Measurements from ENCODE around the gene COX6A2. TPM values are rescaled to one million over a fixed set of nuclear protein-coding genes. Genes with fewer than 3 reads are reported as not detected.

The COX6A2 gene
- not detected in 2 replicates for total RNA-seq

GRCh38 chr16:31428279-31428597, at the start of gene COX6A2:
TSS of gene COX6A2 (minus strand) at chr16:31428360. CDS start at chr16:31428325, 35 bp downstream.

GRCh38 chr16:31471875-31472708, 43.9 kb upstream of the COX6A2 start, which contains the start of gene TGFB1I1:
TSS of gene TGFB1I1 (plus strand) at chr16:31472152. CDS start at chr16:31472189, 37 bp downstream.

DNA sequence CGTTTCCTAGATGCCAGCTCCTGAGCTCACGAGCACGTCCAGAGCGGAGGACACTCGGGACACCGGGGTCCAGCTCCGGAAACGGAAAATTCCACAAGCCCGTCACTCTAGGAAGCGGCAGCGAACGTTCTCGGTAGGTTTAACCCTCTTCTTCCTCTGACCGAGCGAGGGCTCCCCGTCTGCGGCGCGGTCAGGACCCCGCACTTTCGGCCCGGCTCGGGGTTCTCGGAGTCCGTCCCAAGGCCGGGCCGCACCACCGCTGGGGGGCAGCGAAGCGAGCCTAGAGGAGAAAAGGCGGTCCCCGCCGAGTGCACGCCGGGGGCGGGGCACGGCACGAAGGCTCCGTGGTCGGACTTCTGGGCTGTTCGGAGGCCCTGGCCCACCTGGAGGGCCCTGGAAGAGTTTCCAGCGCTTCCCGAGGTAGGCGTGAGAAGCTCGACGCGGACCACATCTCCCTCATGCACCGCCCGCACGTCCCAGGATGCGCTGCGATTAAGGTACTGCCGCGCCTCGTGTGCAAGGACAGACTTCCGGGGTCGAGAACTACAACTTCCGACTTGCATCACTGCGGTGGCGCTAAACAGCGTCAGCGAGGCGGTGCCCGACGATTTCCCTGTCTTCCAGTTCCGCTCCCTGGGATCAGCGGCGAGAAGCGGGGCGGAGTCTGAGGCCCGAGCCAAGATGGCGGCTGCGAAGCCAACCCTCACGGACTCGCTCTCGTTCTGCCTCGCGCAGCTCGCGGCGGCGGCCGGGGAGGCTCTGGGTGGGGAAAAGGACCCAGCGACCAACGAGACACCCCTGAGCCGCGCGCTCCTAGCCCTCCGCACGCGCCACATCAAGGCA, 30.9 kb upstream of the COX6A2 start, which contains the start of gene ARMC5:
Gene ARMC5, plus strand, starts transcription at position 658 of the 843 bp plus-strand sequence. Its CDS starts 24 bp downstream, at position 682.

GRCh38 chr16:31393056-31393455, 35.1 kb downstream of the COX6A2 start, which contains the start of gene ITGAD:
TSS of gene ITGAD (plus strand) at chr16:31393335. CDS start at chr16:31393361, 26 bp downstream.

Other genes with a start within 250 kb of the COX6A2 start
- gene FUS, start 248.2 kb downstream of the COX6A2 start, total RNA-seq = 49.5 and 60.5 TPM in 2 replicates
- gene PYCARD, start 225.6 kb downstream of the COX6A2 start, total RNA-seq = 54.6 and 86.6 TPM in 2 replicates
- gene TRIM72, start 214.2 kb downstream of the COX6A2 start, total RNA-seq = 0.40 TPM in 1 of 2 replicates, not detected in the other
- not detected in 2 replicates for gene PYDC1, start 211.2 kb downstream of the COX6A2 start, total RNA-seq
- gene ITGAM, start 168.4 kb downstream of the COX6A2 start, total RNA-seq = not detected in 2 replicates
- not detected in 2 replicates for gene ITGAX, start 73.2 kb downstream of the COX6A2 start, total RNA-seq
- not detected in 2 replicates for gene ITGAD, start 35.0 kb downstream of the COX6A2 start, total RNA-seq
- gene ZNF843, start 14.4 kb upstream of the COX6A2 start, total RNA-seq = 0.26 and 2.5 TPM in 2 replicates
- 8.8 and 8.9 TPM in 2 replicates for gene ARMC5, start 31.1 kb upstream of the COX6A2 start, total RNA-seq
- gene TGFB1I1, start 43.8 kb upstream of the COX6A2 start, total RNA-seq = 132 and 212 TPM in 2 replicates
- gene SLC5A2, start 54.8 kb upstream of the COX6A2 start, total RNA-seq = not detected in 2 replicates
- gene RUSF1, start 80.0 kb upstream of the COX6A2 start, total RNA-seq = 71.5 and 106 TPM in 2 replicates
- 0.39 and 1.4 TPM in 2 replicates for gene AHSP, start 99.5 kb upstream of the COX6A2 start, total RNA-seq

Measured in epithelial cell of alveolus of lung (primary cell).